Ecto neural progenitor cell (in vitro differentiated cells): ENCODE data around the gene EFR3B.
A peak's percentile ranks its signal among the peaks of the same experiment; 100 is the strongest.
"Not testable (repeated sequence)": the region's sequence is repeated elsewhere in the genome, so short reads cannot be mapped to it uniquely, and the experiment has no call there.

Experiments
- DNase-seq: peaks from one replicate; pipeline ENCODE4 v3.0.0-alpha.2; 2018; ENCODE audit warnings: low spot score

Gene EFR3B

GRCh38 chr2:25041928-25042320 is at the start of gene EFR3B:
Gene EFR3B (plus strand): TSS chr2:25042076. CDS start chr2:25042313, 237 bp downstream.
- peak; percentile 96 for DNase-seq

DNA sequence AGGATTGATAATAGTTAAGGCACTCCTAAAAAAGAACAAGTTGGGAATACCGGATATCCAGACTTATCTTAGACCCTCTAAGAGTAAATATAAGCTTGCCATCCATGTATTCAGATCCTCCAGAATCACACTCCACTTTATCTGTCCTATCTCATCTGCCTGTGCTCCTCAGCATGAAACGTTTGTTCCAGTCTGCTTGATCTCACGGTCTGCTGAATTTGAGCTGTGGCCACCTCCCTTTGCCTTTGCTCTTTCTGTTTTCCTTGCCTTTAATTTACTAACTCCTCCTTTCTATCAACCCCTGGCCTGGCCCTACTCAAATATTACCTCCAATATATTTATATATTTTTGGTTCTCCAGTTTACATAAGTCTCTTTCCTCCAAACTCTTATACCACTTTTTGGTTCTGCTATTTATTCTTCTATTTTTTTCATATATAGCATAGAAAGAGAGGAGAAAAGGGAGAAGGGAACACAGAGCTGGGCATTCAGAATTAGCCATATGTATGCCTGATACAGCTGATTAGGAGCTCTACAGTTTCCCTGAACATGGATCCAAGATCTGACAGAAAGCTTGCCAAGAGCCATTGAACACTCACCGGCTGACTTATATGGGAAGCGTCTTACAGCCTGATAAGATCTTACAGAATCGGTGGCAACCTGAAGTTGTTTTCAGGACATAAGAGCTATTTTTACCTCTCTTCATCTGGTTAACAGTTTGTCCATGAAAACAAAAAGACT is 48.3 kb upstream of the EFR3B start:
- DNase-seq: no peak

DNA sequence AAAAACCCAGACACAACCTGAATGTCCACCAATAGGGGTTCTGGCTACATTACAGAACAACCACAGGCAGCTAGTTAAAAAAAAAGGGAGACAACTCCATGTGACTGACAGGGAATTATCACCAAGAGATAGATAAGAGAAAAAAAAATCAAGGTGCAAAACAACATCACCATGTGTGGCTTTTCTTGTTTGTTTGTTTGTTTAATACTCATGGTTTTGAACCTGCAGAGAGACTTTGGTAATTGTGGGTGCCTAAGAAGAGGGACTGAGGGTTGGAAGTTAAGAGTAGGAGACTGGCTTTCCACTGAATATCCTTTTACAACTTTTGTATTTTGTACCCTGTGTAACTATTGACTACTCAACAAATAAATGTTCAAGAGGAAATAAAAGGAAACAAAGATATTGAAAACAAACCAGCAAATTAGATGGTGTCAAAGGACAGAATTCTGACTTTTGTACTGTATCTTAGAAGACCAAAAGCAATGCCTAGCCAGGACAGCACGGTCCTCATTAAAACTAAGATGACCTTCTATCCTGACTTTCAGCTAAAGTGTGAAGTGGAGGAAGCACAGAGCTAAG is 47.6 kb upstream of the EFR3B start:
- no peak for DNase-seq

GRCh38 chr2:24999097-24999496 is 42.8 kb upstream of the EFR3B start:
- DNase-seq: not testable (repeated sequence)

DNA sequence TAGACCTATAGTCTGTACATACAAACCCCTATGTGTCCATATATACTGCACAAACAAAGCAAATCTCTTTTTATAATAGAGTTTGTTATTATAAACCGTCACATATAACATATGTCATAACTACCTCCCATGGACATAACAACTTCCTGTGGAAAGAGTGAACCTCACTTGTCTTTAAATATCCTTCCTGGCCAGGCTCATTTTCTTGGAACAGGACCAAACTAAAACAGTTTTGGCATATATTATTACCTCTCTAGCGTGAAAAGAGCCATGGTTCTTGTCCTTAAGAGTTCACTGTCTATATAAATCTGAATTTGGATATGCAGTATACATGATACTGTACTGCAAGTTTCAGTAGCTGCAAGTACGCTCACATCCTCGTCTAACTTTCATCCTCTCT is 41.8 kb upstream of the EFR3B start:
- DNase-seq: no peak

DNA sequence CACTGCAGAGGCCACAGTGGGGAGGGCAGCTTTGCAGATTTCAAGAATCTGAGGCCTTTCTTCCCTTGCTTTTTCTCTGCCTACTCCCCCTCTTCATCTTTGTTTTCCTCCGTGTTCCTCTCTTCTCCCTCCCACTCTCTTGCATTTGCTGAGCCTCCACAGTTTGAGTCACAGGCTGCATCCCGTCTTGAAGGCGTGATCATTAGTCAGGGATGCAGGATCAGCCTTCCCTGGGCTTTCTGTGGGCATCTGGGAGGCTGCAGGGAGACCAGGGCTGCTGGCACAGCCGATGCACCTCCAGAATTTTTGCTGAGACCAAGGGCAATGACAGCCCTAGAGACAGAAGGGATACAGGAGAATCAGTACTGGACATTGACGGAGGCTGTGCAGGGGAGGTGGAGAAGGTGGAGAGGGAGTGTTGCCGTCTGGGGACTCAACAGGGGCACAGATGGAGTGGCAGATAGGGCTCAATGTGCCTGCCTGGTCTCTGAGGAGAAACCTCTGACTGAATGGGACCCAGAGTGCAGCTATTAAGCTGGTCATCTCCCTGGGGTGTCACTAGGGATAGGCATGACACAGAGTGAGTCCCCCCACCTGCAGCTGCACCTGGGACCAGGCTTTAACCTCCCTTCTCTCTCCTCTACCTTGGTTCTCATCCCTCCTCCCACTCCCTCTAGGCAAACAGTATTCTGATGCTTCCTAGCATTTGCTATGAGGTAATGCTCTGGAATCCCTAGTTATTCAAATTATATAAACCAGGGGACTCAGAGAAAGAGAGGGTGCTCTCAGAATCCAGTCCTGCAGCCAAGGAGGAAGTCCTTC is 41.2 kb upstream of the EFR3B start:
- no peak for DNase-seq

- DNase-seq: no peak
These were observed 40.6 kb upstream of the EFR3B start for GRCh38 chr2:25001325-25001637.

GRCh38 chr2:25002066-25002465 is 39.8 kb upstream of the EFR3B start:
- DNase-seq: no peak

GRCh38 chr2:25009954-25010353 is 31.9 kb upstream of the EFR3B start:
- no peak for DNase-seq

DNA sequence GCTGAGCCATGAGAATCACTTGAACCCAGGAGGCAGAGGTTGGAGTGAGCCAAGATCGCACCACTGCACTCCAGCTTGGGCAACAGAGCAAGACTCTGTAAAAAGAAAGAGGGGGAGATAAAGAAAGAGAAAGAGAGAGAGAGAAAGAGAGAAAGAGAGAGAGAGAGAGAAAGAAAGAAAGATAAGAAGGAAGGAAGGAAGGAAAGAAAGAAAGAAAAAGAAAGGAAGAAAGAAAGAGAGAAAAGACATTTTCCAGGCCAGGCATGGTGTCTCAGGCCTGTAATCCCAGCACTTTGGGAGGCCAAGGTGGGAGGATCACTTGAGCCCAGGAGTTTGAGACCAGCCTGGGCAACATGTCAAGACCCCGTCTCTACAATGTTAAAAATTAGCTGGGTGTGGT is 30.5 kb upstream of the EFR3B start:
- not testable (repeated sequence) for DNase-seq

- no peak for DNase-seq
These were observed 27.2 kb upstream of the EFR3B start for GRCh38 chr2:25014631-25015030.

DNA sequence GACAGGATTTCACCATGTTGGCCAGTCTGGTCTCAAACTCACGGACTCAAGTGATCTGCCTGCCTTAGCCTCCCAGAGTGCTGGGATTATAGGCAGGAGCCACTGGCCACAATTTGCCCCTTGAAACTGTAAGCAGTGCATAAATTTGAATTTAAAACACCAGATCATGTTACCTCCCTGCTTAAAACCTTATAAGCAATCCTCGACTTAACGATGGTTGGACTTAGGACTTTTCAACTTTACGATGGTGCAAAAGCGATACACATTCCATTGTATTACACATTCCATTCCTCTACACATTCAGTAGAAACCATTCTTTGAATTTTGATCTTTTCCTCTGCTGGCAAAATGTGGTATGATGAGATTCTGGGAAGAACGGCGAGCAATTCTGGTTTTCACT is 23.2 kb upstream of the EFR3B start:
- no peak for DNase-seq

DNA sequence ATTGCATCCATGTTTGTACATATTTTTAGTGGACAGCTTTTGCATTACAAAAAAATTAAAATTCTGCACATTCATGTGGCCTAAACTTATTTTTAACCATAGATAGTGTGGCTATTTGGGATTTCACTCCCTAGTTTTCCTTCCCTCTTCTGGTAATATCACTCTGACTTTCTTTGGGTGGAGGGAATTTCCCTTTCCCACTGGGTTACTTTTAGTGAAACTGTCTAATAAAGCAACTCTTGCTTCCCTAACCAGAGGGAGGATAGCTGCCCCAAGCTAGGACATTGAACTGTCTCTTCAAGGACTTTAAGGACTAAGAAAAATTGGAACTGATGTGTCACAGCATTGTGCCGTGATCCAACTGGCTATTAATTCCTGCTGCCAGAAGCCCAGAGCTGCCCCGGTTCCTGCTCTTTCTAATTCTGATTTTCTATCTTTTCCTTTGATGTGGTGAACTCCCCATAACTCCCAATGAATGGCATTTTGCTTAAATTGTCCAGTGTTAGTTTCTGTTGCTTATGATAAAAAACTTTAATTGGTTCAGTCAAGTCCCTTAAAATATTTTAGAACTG is 20.0 kb upstream of the EFR3B start:
- no peak for DNase-seq

- DNase-seq: no peak
These were observed 18.5 kb upstream of the EFR3B start for GRCh38 chr2:25023333-25023732.

GRCh38 chr2:25025229-25026007 is 16.5 kb upstream of the EFR3B start:
- no peak for DNase-seq

DNA sequence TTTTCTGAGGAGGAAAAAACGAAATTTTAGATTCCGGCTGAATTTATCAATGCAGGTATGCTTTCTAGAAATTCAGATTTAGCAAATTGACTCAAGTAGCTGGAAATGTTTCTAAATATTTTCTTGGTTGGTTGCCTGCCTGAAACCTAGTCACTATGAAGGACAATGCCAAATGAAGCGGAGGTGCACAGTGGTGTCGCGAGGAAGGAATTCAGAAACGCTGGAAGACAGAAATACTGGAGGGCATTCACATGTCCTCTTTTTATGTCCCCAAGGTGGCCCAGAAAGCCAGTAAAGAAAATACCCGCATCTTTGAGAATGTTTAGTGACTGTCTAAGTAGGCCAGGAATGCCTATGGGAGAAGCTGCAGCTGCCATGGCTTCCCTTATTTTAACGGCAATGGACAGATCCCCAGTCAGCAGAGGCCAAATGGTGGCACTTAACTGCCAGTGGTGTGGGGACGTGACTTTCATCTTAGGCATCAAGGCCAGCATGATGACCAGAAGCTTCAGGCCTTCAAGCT is 15.8 kb upstream of the EFR3B start:
- DNase-seq: no peak

- no peak for DNase-seq
These were observed 12.7 kb upstream of the EFR3B start for GRCh38 chr2:25029183-25029554.

- DNase-seq: no peak
These were observed 11.2 kb upstream of the EFR3B start for GRCh38 chr2:25030702-25031101.

DNA sequence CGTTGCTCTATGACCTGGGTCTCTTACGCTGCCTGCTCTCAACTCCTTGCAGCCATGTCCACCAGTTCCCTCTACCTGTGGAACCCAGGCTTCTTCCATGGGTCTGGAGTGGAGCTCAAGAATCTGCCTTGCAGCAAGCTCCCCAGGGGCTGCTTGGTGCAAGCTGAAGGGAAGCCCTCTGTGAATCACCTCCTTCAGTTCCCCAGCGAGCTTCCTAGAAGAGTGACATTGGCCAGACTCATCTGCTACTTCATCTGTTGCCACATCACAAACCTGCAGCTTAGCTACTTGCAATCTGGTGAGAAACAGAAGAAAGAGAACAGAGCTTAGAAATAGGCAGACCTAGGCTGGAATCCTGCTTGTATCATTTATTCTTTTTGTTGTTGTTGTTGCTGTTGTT is 9.8 kb upstream of the EFR3B start:
- no peak for DNase-seq

DNA sequence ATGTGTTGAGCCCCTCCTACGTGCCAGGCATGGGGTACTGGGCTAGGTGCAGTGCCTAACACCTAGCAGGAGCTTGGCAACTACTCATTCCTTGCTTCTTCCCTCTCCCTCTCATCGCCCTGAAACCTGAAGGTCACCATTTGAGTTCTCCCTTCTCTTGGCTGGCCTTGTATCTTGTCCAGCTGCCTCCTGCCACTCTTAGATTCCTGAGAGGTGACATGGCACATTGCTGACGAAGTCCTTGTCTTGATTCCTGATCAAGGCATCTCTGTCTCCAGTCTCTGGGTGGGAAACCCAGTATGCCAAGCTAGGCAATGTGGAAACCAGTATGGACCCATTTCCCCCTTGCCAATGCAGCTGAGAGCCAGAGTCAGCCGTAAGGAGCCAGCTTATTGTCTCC is 9.0 kb upstream of the EFR3B start:
- DNase-seq: no peak

DNA sequence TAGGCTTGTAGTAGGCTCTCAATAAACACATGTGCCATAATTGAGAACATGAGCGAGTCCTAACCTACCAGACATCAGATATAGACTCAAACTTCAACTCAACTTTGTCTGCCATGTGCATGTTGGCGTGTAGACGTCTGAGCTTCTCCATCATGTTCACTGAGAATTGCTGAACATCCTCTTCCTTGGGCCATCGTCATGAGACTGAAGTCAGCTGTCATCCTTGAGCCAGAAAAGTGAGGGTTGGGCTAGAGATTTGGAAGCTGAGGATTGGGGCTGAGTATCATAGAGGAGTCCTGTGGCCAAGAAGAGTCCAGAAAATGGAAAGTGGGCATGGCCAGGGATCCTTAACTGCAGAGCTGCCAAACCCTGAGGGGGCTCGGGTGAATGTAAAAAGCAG is 7.8 kb upstream of the EFR3B start:
- DNase-seq: no peak
